COLO668 (cell line): ENCODE results near the gene TM7SF2.

Experiments used
- DNase-seq: peaks from one replicate; lab custom pipeline; 2025; ENCODE audit not compliant: unreplicated experiment; lab: John Stamatoyannopoulos, UW

The TM7SF2 gene

GRCh38 chr11:65150509-65151299, 39.0 kb downstream of the TM7SF2 start:
- peak; percentile 63 for DNase-seq

- no peak for DNase-seq
Observed at GRCh38 chr11:65151331-65151899, 39.7 kb downstream of the TM7SF2 start.

DNA sequence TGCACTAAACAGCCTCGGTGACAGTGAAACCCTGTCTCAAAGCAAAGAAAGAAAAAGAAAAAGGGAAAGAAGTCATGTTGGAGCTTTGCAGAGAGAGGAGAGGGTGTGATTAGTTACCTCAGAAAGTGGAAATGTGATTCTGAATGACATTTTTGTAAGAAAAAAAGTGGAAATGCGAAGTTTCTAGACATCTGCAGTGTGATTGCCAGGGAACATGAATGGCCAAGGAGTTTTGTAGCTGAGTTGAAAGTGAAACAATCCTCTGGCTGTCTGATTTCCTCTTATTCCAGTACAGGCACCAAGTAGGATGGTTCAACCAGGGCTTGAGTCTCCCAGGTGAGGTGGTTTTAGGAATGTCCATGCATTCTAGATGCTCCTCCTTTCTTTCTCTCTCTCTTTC, 40.5 kb downstream of the TM7SF2 start:
- no peak for DNase-seq

DNA sequence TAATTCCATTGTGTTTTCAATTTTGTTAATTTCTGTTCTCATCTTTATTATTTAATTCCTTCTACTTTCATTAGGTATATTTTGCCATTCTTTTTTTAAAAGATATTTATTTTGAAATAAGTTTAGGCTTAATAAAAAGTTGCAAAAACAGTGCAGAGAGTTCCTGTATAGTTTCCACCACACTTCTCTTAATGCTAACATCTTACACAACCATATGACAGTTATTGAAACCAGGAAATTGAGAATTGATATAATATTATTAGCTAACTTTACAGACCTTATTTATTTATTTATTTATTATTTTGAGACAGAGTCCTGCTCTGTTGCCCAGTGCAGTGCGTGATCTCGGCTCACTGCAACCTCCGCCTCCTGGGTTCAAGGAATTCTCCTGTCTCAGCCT, 44.6 kb downstream of the TM7SF2 start:
- no peak for DNase-seq

DNA sequence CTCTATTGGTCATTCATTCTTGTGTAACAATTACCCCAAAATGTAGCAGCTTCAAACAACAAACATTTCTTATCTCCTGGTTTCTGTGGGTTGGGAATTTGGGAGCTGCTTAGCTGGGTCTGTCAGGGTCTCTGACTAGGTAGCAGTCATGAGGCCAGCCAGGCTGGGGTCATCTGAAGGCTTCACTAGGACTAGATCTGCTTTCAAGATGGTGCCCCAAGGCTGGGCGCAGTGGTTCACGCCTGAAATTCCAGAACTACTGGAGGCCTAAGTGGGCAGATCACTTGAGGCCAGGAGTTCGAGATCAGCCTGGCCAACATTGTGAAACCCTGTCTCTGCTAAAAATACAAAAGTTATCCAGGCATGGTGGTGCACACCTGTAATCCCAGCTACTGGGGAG, 45.3 kb downstream of the TM7SF2 start:
- DNase-seq, result no peak

DNA sequence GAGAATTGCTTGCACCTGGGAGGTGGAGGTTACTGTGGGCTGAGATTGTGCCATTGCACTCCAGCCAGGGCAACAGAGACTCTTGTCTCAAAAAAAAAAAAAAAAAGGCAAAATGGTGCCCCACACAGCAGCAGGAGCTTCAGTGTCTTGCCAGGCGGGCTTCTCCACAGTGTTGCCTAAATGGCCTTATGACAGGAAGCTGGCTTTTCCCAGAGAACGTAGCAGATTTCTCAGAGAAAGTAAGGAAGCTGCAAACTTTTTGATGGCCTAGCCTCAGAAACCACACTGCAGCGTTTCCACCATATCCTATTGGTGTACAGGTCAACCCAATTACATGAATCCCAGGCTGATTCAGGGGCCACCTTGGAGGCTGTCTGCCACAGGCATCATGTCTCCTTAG, 45.7 kb downstream of the TM7SF2 start:
- no peak for DNase-seq

DNA sequence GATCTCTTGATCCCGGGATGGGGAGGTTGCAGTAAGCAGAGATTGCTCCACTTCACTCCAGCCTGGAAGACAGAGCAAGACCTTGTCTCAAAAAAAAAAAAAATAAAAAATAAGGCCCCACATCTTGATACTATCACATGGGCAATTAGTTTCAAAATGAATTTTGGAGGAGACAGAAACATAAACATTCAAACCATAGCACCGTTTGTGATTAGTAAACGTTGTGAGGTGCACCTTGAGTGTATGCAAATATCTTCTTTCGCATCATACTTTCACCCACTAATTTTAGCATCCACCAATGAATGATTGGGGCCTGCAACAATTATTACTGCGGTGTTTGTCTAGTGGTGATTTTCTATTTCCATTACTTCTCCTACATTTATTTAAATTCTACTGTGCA, 47.3 kb downstream of the TM7SF2 start:
- no peak for DNase-seq

GRCh38 chr11:65160643-65161042, 49.0 kb downstream of the TM7SF2 start:
- no peak for DNase-seq

DNA sequence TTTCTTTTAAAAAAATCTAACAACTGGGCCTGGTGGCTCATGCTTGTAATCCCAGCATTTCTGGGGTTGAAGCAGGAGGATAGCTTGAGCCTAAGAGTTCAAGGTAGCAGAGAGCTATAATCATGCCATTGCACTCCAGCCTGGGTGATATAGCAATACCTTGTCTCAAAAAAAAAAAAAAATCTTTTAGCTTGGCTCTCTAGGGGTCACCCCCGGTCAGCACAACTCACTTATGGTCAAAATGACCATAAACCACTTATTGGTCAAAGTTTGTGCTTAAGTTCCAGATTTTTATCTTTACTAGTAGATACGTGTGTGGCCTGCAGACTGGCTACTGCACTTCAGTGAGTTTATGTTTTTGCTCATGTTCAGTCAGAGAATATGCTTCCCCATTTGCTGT, 52.0 kb downstream of the TM7SF2 start:
- DNase-seq, result no peak
